Lung (tissue), 12 donors: ENCODE measurements around the gene TXNRD3. TPM values are rescaled to one million over a fixed set of nuclear protein-coding genes. Genes with fewer than 3 reads are reported as not detected.

Experiments used
- ATAC-seq: fragments of 200-7000 bp; cut with Tn5 transposase; one replicate; pipeline ENCODE4 v1.9.1; 2020; ENCODE audit warnings: moderate number of reproducible peaks; ENCODE audit not compliant: insufficient read depth, low FRiP score
- DNase-seq, 3 donors: peaks; one replicate each; pipeline ENCODE4 v3.0.0-alpha.2; 2013 to 2017
- H3K27ac ChIP-seq, 2 donors: one replicate each; pipeline ENCODE4 v1.5.1; 2013; ENCODE audit warnings: mild to moderate bottlenecking in 2 of 2, moderate library complexity in 2 of 2, control low read depth in 1 of 2, inconsistent platforms in 1 of 2, low read depth in 1 of 2, low read length in 1 of 2
- H3K27me3 ChIP-seq, 3 donors: one replicate each; pipeline ENCODE4 v1.5.1; 2013; ENCODE audit warnings: low read length in 2 of 3; ENCODE audit not compliant: control insufficient read depth in 3 of 3, insufficient read depth in 3 of 3
- H3K36me3 ChIP-seq, 4 donors: one replicate each; pipeline ENCODE4 v1.5.1; 2013; ENCODE audit warnings: low read length in 4 of 4, mild to moderate bottlenecking in 1 of 4, moderate library complexity in 1 of 4; ENCODE audit not compliant: control insufficient read depth in 4 of 4, insufficient read depth in 4 of 4
- H3K4me1 ChIP-seq, 5 donors: one replicate each; pipeline ENCODE4 v1.5.1; 2013; ENCODE audit warnings: low read length in 5 of 5, mild to moderate bottlenecking in 2 of 5, moderate library complexity in 1 of 5; ENCODE audit not compliant: control insufficient read depth in 5 of 5, insufficient read depth in 5 of 5
- H3K4me3 ChIP-seq: one replicate; pipeline ENCODE4 v1.5.1; 2013; ENCODE audit warnings: mild to moderate bottlenecking, control low read depth, moderate library complexity
- H3K9ac ChIP-seq, 2 donors: one replicate each; pipeline ENCODE4 v1.5.1; 2013; ENCODE audit warnings: low read length in 2 of 2, control low read depth in 1 of 2; ENCODE audit not compliant: insufficient read depth in 1 of 2
- H3K9me3 ChIP-seq, 4 donors: one replicate each; pipeline ENCODE4 v1.5.1; 2013; ENCODE audit warnings: low read length in 3 of 4, mild to moderate bottlenecking in 1 of 4, moderate library complexity in 1 of 4; ENCODE audit not compliant: control insufficient read depth in 4 of 4, insufficient read depth in 3 of 4
- CTCF ChIP-seq: IDR thresholded peaks from 2 replicates; pipeline ENCODE4 v1.5.1; 2012; ENCODE audit warnings: mild to moderate bottlenecking; ENCODE audit errors: control extremely low read depth, extremely low read depth
- WGBS, 2 donors: extraction: QIAGEN DNeasy Blood & Tissue Kit; methylation state at CpG; one replicate each; pipeline ENCODE4 v1.1.7; 2013; 5-methylcytosine and 5-hydroxymethylcytosine counted together
- polyA plus RNA-seq, 2 donors: library from polyadenylated mRNA; stranded (reverse); fragments of 200-250 nt; gene quantifications; one replicate each; pipeline ENCODE4 v1.2.1, GENCODE V29; 2013
- total RNA-seq, 2 donors: library from RNA; depleted of rRNA in 1 of 2; stranded (reverse); fragments of >200 nt in 1 of 2; gene quantifications; one replicate each; pipeline ENCODE4 v1.2.1, GENCODE V29; 2014 to 2021
- donor health status: control.
- donor health status: control.
- donor health status: Bipolar disorder and iron deficiency.
- donor health status: healthy.
- donor health status: DM: yes; HTN: yes; CAD: no.

Gene TXNRD3
- total and polyA plus RNA-seq, 4 donors = 6.3 to 17.0 (median 10.4) TPM

GRCh38 chr3:126665959-126666657 lies 11.2 kb upstream of the TXNRD3 start:
- Histone ChIP-seq H3K9ac (no peak overlapping the region), H3K27me3 (peaks cover 0 to 4% (median 0%) of the 10 kb centered on the region in 3 donors), H3K9me3 (no peaks in the 10 kb centered on the region), H3K4me3 (no peak overlapping the region), H3K27ac (no peak overlapping the region), H3K36me3 (no peaks in the 10 kb centered on the region), H3K4me1 (no peaks in the 10 kb centered on the region)
- DNase-seq = no peak
- no peak for TF ChIP-seq CTCF
- ATAC-seq = no peak
- WGBS, 2 donors = 76 to 78% methylated on average over 15 of the region's 15 CpGs

- H3K4me1 ChIP-seq = no peaks in the 10 kb centered on the region
- DNase-seq (no peak), ATAC-seq (no peak)
- no peak for TF ChIP-seq CTCF
- no peaks in the 10 kb centered on the region for H3K36me3 ChIP-seq
- H3K9me3 ChIP-seq = no peaks in the 10 kb centered on the region
- no peak overlapping the region for H3K9ac ChIP-seq
- no peak overlapping the region for H3K27ac ChIP-seq
- H3K4me3 ChIP-seq = no peak overlapping the region
- 82 to 90% methylated on average over 6 of the region's 6 CpGs for WGBS, 2 donors
- peaks cover 0 to 11% (median 0%) of the 10 kb centered on the region in 3 donors for H3K27me3 ChIP-seq
Observed at GRCh38 chr3:126665221-126665936, 10.5 kb upstream of the TXNRD3 start.

- no peak for TF ChIP-seq CTCF
- Histone ChIP-seq H3K27me3 (peaks cover 0 to 17% (median 0%) of the 10 kb centered on the region in 3 donors), H3K36me3 (no peaks in the 10 kb centered on the region), H3K4me3 (no peak overlapping the region), H3K4me1 (no peaks in the 10 kb centered on the region), H3K27ac (no peak overlapping the region), H3K9ac (no peak overlapping the region), H3K9me3 (no peaks in the 10 kb centered on the region)
- DNase-seq (no peak), ATAC-seq (no peak)
- 69 to 77% methylated on average over 5 of the region's 5 CpGs for WGBS, 2 donors
Observed at GRCh38 chr3:126664591-126665214, 9.8 kb upstream of the TXNRD3 start.
